Left lung (tissue), 10 donors: Measurements from ENCODE around the gene SLCO2B1. TPM values are rescaled to one million over a fixed set of nuclear protein-coding genes. Genes with fewer than 3 reads are reported as not detected.
A peak's percentile ranks its signal among the peaks of the same experiment; 100 is the strongest.

Source experiments
- ATAC-seq: fragments of 200-7000 bp; cut with Tn5 transposase; one replicate; pipeline ENCODE4 v1.9.1; 2020; ENCODE audit warnings: moderate library complexity
- DNase-seq, 4 donors: peaks; one replicate each; pipeline ENCODE4 v3.0.0-alpha.2; 2013 to 2020
- H3K27ac ChIP-seq, 2 donors: fragments of 200-600 bp; sonication (generic) in 1 of 2; one replicate each; pipeline versions ENCODE4 v1.5.0 to v1.8.0; 2020 to 2021
- H3K27me3 ChIP-seq, 2 donors: fragments of 200-600 bp; sonication (generic) in 1 of 2; one replicate each; pipeline versions ENCODE4 v1.5.0 to v1.8.0; 2020 to 2021
- H3K36me3 ChIP-seq, 2 donors: fragments of 200-600 bp; sonication (generic) in 1 of 2; one replicate each; pipeline versions ENCODE4 v1.5.0 to v1.8.0; 2020 to 2021
- H3K4me1 ChIP-seq, 2 donors: fragments of 200-600 bp; one replicate each; pipeline ENCODE4 v1.8.0; 2021
- H3K4me3 ChIP-seq, 2 donors: fragments of 200-600 bp; sonication (generic) in 1 of 2; one replicate each; pipeline versions ENCODE4 v1.5.0 to v1.8.0; 2020 to 2021; ENCODE audit warnings: mild to moderate bottlenecking in 1 of 2
- H3K9me3 ChIP-seq, 2 donors: fragments of 200-600 bp; sonication (generic) in 1 of 2; one replicate each; pipeline versions ENCODE4 v1.5.0 to v1.8.0; 2020 to 2021
- intact Hi-C, 2 donors: fragments of 100-400 bp; cut with DNase I; formaldehyde crosslinking; loops; one replicate each; pipeline versions ENCODE4 v1.11.2 to v1.14.2; 2022
- polyA plus RNA-seq, 6 donors: library from polyadenylated mRNA; unstranded; fragments of 120-200 nt; gene quantifications; one replicate each; pipeline ENCODE4 v1.2.1, GENCODE V29; 2013; ENCODE audit not compliant: insufficient read length in 6 of 6
- total RNA-seq, 2 donors: library from RNA; stranded (reverse); fragmentation: NEBNext Ultra II Directional; extraction: Animal tissue kit (Norgen Biotek cat#: 25700); gene quantifications; one replicate each; pipeline ENCODE4 v1.2.1, GENCODE V29; 2021
- TF ChIP-seq, protein P1 (sequence below), 2 donors: fragments of 200-600 bp; sonication (generic) in 1 of 2; IDR thresholded peaks; one replicate each; pipeline versions ENCODE4 v1.5.0 to v1.8.0; 2021; ENCODE audit warnings: antibody characterized with exemption in 2 of 2
- donor health status: DM: no; HTN: yes; CAD: no.
- donor health status: DM: no; HTN: no; CAD: no.

The SLCO2B1 gene
- total and polyA plus RNA-seq, 8 donors = 20.5 to 220 (median 27.9) TPM

GRCh38 chr11:75162954-75163353 is 12.0 kb downstream of the SLCO2B1 start:
- H3K4me1 ChIP-seq = peaks cover 5 to 32% of the 10 kb centered on the region in 2 donors

GRCh38 chr11:75163921-75164849 is 13.3 kb downstream of the SLCO2B1 start:
- H3K27ac ChIP-seq = no peak overlapping the region
- no peaks in the 10 kb centered on the region for H3K27me3 ChIP-seq
- H3K4me1 ChIP-seq = peaks cover 5 to 20% of the 10 kb centered on the region in 2 donors
- no peak for ATAC-seq
- H3K9me3 ChIP-seq = no peaks in the 10 kb centered on the region
- DNase-seq = no peak
- no peak overlapping the region for H3K4me3 ChIP-seq
- peaks cover 0 to 52% of the 10 kb centered on the region in 2 donors for H3K36me3 ChIP-seq
- intact Hi-C loops = no loop called here
- TF ChIP-seq, protein P1, sequence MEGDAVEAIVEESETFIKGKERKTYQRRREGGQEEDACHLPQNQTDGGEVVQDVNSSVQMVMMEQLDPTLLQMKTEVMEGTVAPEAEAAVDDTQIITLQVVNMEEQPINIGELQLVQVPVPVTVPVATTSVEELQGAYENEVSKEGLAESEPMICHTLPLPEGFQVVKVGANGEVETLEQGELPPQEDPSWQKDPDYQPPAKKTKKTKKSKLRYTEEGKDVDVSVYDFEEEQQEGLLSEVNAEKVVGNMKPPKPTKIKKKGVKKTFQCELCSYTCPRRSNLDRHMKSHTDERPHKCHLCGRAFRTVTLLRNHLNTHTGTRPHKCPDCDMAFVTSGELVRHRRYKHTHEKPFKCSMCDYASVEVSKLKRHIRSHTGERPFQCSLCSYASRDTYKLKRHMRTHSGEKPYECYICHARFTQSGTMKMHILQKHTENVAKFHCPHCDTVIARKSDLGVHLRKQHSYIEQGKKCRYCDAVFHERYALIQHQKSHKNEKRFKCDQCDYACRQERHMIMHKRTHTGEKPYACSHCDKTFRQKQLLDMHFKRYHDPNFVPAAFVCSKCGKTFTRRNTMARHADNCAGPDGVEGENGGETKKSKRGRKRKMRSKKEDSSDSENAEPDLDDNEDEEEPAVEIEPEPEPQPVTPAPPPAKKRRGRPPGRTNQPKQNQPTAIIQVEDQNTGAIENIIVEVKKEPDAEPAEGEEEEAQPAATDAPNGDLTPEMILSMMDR (IDR thresholded peaks at IDR 0.05) = no peak

More at GRCh38 chr11:75162954-75163353, 12.0 kb downstream of the SLCO2B1 start:
- TF ChIP-seq, protein P1 (IDR thresholded peaks at IDR 0.05) = no peak
- Histone ChIP-seq H3K27me3 (no peaks in the 10 kb centered on the region), H3K27ac (peak overlapping the region in 1 of 2 donors; percentile 70), H3K9me3 (no peaks in the 10 kb centered on the region), H3K36me3 (peaks cover 0 to 52% of the 10 kb centered on the region in 2 donors), H3K4me3 (no peak overlapping the region)
- intact Hi-C loops = no loop called here
- DNase-seq = no peak
- ATAC-seq = no peak

- H3K9me3 ChIP-seq = no peaks in the 10 kb centered on the region
- H3K36me3 ChIP-seq = peaks cover 0 to 62% of the 10 kb centered on the region in 2 donors
- TF ChIP-seq, protein P1 (IDR thresholded peaks at IDR 0.05) = no peak
- no peak overlapping the region for H3K4me3 ChIP-seq
- no peak for DNase-seq
- no peaks in the 10 kb centered on the region for H3K27me3 ChIP-seq
- ATAC-seq = no peak
- intact Hi-C loops = no loop called here
- H3K27ac ChIP-seq = no peak overlapping the region
- H3K4me1 ChIP-seq = peaks cover 5 to 7% of the 10 kb centered on the region in 2 donors
Observed at GRCh38 chr11:75165721-75166120, 14.8 kb downstream of the SLCO2B1 start.

- DNase-seq (no peak), ATAC-seq (no peak)
- Histone ChIP-seq H3K4me1 (peaks cover 0 to 5% of the 10 kb centered on the region in 2 donors), H3K9me3 (no peaks in the 10 kb centered on the region), H3K4me3 (no peak overlapping the region), H3K27me3 (no peaks in the 10 kb centered on the region), H3K27ac (no peak overlapping the region), H3K36me3 (peaks cover 0 to 73% of the 10 kb centered on the region in 2 donors)
- intact Hi-C loops = no loop called here
- TF ChIP-seq, protein P1 (IDR thresholded peaks at IDR 0.05) = no peak
Observed at GRCh38 chr11:75166791-75167190, 15.9 kb downstream of the SLCO2B1 start.

DNA sequence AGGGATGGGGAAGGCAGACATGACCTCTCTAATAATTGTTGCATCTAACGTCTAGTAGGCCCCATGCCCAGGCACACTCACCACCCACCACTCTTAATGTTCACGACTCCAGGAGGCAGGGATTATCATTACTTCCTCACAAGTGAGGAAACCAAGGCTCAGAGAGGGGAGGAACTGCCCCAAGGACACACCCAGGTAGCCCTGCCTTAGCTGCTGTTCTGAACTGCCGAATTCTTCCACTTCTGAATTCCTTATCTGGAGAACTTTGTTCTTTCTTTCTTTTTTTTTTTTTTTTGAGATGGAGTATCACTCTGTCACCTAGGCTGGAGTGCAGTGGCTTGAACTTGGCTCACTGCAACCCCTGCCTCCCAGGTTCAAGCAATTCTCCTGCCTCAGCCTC is 16.7 kb downstream of the SLCO2B1 start:
- no peak overlapping the region for H3K4me3 ChIP-seq
- H3K27ac ChIP-seq = no peak overlapping the region
- H3K27me3 ChIP-seq = no peaks in the 10 kb centered on the region
- TF ChIP-seq, protein P1 (IDR thresholded peaks at IDR 0.05) = no peak
- intact Hi-C loops = no loop called here
- ATAC-seq (peak; percentile 26), DNase-seq (no peak)
- H3K4me1 ChIP-seq = peaks cover 0 to 3% of the 10 kb centered on the region in 2 donors
- H3K9me3 ChIP-seq = no peaks in the 10 kb centered on the region
- H3K36me3 ChIP-seq = peaks cover 0 to 76% of the 10 kb centered on the region in 2 donors
